ENCODE data around the gene C17orf67. TPM values are rescaled to one million over a fixed set of nuclear protein-coding genes. Genes with fewer than 3 reads are reported as not detected.

Gene C17orf67
- total RNA-seq, 1 experiment from 2014 or later, result 1.0 TPM

DNA sequence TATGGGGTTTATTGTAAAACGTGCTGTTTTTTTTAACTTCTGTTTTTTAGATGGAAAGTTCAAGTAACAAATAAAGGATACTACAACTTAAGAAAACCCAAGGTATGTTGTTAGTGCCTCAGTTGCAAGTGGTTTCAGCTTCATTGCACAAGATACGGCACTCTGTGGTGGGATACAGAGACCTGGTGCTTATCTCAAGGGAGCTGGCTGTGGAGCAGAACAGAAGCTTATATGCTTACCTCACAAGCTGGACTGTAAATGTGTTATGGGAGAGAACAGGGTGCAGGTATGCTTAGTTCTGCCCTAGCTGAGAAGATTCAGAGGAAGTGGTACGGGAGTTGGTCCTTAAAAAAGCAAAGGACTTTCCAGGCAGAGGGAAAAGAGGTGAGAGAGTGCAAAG, 15.4 kb upstream of the C17orf67 start:
- no peaks in the 10 kb centered on the region for H3K9me3 ChIP-seq (ENCODE audit: control insufficient read depth, low read depth, low read length)
- no CpG with 5 or more reads among the region's 3 CpGs for WGBS (ENCODE audit: extremely low coverage, insufficient read length, low lambda C conversion rate)
- H2BK5ac ChIP-seq (ENCODE audit: insufficient read length, low read length), result no peak overlapping the region
- no peak overlapping the region for H3K9ac ChIP-seq (ENCODE audit: extremely low read depth, insufficient read length, low read length)
- H2BK12ac ChIP-seq (ENCODE audit: insufficient read length, low read depth, low read length), result no peak overlapping the region
- Mint-ChIP-seq H3K36me3 (ENCODE audit: insufficient read depth in 1 of 3, low read depth in 3 of 3) (peaks cover 4 to 7% (median 4%) of the 10 kb centered on the region in 3 experiments; a peak in 4 of 7 replicates), H3K4me1 (no peaks in the 10 kb centered on the region), H3K27me3 (ENCODE audit: low read depth) (no peaks in the 10 kb centered on the region), H3K9me3 (no peaks in the 10 kb centered on the region), H3K4me3 (no peak overlapping the region), H3K27ac (no peak overlapping the region)
- H4K5ac ChIP-seq (ENCODE audit: insufficient read length, low read depth, low read length), result no peak overlapping the region
- no peak overlapping the region for H2AK5ac ChIP-seq (ENCODE audit: insufficient read length, low read length)
- H3K23ac ChIP-seq (ENCODE audit: insufficient read length, low read depth, low read length), result no peak overlapping the region
- no peak overlapping the region for H3K27ac ChIP-seq (ENCODE audit: insufficient read length, low read depth, low read length)
- H2BK20ac ChIP-seq (ENCODE audit: low read depth, low read length, poor library complexity, severe bottlenecking), result no peak overlapping the region
- no peak overlapping the region for H3K18ac ChIP-seq (ENCODE audit: insufficient read length, low read depth, low read length)
- TF ChIP-seq, protein P1, sequence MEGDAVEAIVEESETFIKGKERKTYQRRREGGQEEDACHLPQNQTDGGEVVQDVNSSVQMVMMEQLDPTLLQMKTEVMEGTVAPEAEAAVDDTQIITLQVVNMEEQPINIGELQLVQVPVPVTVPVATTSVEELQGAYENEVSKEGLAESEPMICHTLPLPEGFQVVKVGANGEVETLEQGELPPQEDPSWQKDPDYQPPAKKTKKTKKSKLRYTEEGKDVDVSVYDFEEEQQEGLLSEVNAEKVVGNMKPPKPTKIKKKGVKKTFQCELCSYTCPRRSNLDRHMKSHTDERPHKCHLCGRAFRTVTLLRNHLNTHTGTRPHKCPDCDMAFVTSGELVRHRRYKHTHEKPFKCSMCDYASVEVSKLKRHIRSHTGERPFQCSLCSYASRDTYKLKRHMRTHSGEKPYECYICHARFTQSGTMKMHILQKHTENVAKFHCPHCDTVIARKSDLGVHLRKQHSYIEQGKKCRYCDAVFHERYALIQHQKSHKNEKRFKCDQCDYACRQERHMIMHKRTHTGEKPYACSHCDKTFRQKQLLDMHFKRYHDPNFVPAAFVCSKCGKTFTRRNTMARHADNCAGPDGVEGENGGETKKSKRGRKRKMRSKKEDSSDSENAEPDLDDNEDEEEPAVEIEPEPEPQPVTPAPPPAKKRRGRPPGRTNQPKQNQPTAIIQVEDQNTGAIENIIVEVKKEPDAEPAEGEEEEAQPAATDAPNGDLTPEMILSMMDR (conservative IDR thresholded peaks at IDR 0.05), result no peak
- H3K4me2 ChIP-seq (ENCODE audit: insufficient read depth, insufficient read length, low read length), result no peak overlapping the region
- H2BK15ac ChIP-seq (ENCODE audit: low read depth, low read length), result no peak overlapping the region
- no peak overlapping the region for H3K4ac ChIP-seq (ENCODE audit: low read depth, low read length)
- H3K14ac ChIP-seq (ENCODE audit: insufficient read depth, low read length), result no peak overlapping the region
- H4K20me1 ChIP-seq (ENCODE audit: control insufficient read depth, insufficient read depth, insufficient read length), result no peaks in the 10 kb centered on the region
- no peak overlapping the region for H3T11ph ChIP-seq (ENCODE audit: low read length)
- H3K56ac ChIP-seq (ENCODE audit: insufficient read length, low read depth, low read length), result no peak overlapping the region
- no peak for DNase-seq
- no peaks in the 10 kb centered on the region for H3K23me2 ChIP-seq (ENCODE audit: insufficient read length, low read depth, low read length, poor library complexity, severe bottlenecking)
- no peaks in the 10 kb centered on the region for H3K4me1 ChIP-seq (ENCODE audit: insufficient read depth, low read length)
- H2AFZ ChIP-seq (ENCODE audit: low read length), result no peak overlapping the region
- no peak overlapping the region for H2BK120ac ChIP-seq (ENCODE audit: low read depth, low read length, poor library complexity, severe bottlenecking)
- H4K8ac ChIP-seq (replicated peaks; ENCODE audit: insufficient read length, low read depth, low read length), result no peak overlapping the region
- no peak overlapping the region for H4K91ac ChIP-seq (ENCODE audit: insufficient read length, low read depth, low read length)
- H3K27me3 ChIP-seq (ENCODE audit: insufficient read depth, low read length), result no peaks in the 10 kb centered on the region
- H3K79me2 ChIP-seq (ENCODE audit: insufficient read depth, low read length), result no peaks in the 10 kb centered on the region
- no peaks in the 10 kb centered on the region for H3K79me1 ChIP-seq (ENCODE audit: insufficient read depth, low read depth, low read length, poor library complexity, severe bottlenecking)

Data from H9 (cell line).